HepG2 (cell line): Measurements from ENCODE around the gene CEBPB. TPM values are rescaled to one million over a fixed set of nuclear protein-coding genes. Genes with fewer than 3 reads are reported as not detected.

Source experiments
- ATAC-seq: fragments of 200-7000 bp; cut with Tn5 transposase; 3 replicates; pipeline ENCODE4 v1.9.1; 2020; ENCODE audit warnings: mild to moderate bottlenecking, moderate library complexity
- BruUV-seq: library from RNA; stranded (reverse); fragments of 400-500 nt; replicated peaks from 2 replicates; lab custom pipeline; 2021; lab: Mats Ljungman, UMichigan
- CTCF ChIA-PET: fragments of 300-600 bp; formaldehyde crosslinking; extraction: SDS; loops from one replicate; lab custom pipeline; 2021; ENCODE audit warnings: low total read pairs, inconsistent platforms, low intra/inter-chr PET ratio; lab: Yijun Ruan, JAX
- POLR2A ChIA-PET: fragments of 350-600 bp; sonication (Branson Sonifier 250); formaldehyde crosslinking; loops from one replicate; lab custom pipeline; 2020; ENCODE audit warnings: antibody characterized with exemption, inconsistent platforms; lab: Yijun Ruan, JAX
- DNase-seq: peaks from one replicate; pipeline ENCODE4 v3.0.0-alpha.2; 2015; ENCODE audit warnings: low spot score
- FAIRE-seq: peaks from 3 replicates; lab custom pipeline; 2011; peaks lifted over from hg19 to GRCh38; lab: Jason Lieb, UNC
- H2AFZ ChIP-seq: one replicate; pipeline ENCODE4 v1.6.1; 2011; ENCODE audit warnings: low read length, inconsistent platforms
- H3K27ac ChIP-seq: fragments of 300-600 bp; 3 replicates; pipeline ENCODE4 v1.8.0; 2011; ENCODE audit warnings: mixed run types, mild to moderate bottlenecking, mixed read lengths, low read length, inconsistent platforms; ENCODE audit not compliant: insufficient read depth; ENCODE audit errors: extremely low read length
- H3K27me3 ChIP-seq, 2 experiments: fragments of 200-600 bp in 1 of 2; 2 replicates in 1 of 2; 3 replicates in 1 of 2; pipeline versions ENCODE4 v1.6.0 to v1.8.0; 2011; ENCODE audit warnings: low read length in 2 of 2, mild to moderate bottlenecking in 2 of 2, moderate library complexity in 2 of 2, inconsistent platforms in 1 of 2; ENCODE audit not compliant: insufficient read depth in 2 of 2, control insufficient read depth in 1 of 2
- H3K36me3 ChIP-seq, 2 experiments: fragments of 200-600 bp in 1 of 2; replicated peaks in 1 of 2; 2 replicates in 1 of 2; 3 replicates in 1 of 2; pipeline versions ENCODE4 v1.5.1 to v1.8.0; 2011; ENCODE audit warnings: low read length in 2 of 2, inconsistent platforms in 1 of 2; ENCODE audit not compliant: insufficient read depth in 2 of 2, control insufficient read depth in 1 of 2
- H3K4me1 ChIP-seq: 2 replicates; pipeline ENCODE4 v1.5.1; 2012; ENCODE audit warnings: low read length, inconsistent platforms; ENCODE audit not compliant: insufficient read depth
- H3K4me2 ChIP-seq: 2 replicates; pipeline ENCODE4 v1.6.0; 2011; ENCODE audit warnings: low read depth, low read length, inconsistent platforms
- H3K4me3 ChIP-seq, 3 experiments: fragments of 200-600 bp in 1 of 3; sonication (generic), shearing (Covaris generic) in 1 of 3; replicated peaks in 1 of 3; 2 replicates each; pipeline ENCODE4 v1.5.1; 2011 to 2016; ENCODE audit warnings: low read length in 3 of 3, inconsistent platforms in 2 of 3, low read depth in 2 of 3, mild to moderate bottlenecking in 2 of 3, control low read depth in 1 of 3, mixed read lengths in 1 of 3; ENCODE audit not compliant: insufficient read depth in 1 of 3
- H3K79me2 ChIP-seq: one replicate; pipeline ENCODE4 v1.6.1; 2011; ENCODE audit warnings: low read length, inconsistent platforms; ENCODE audit not compliant: insufficient read depth
- H3K9ac ChIP-seq: 2 replicates; pipeline ENCODE4 v1.6.0; 2011; ENCODE audit warnings: mild to moderate bottlenecking, low read depth, low read length, inconsistent platforms; ENCODE audit not compliant: insufficient read depth
- H3K9me3 ChIP-seq: 2 replicates; pipeline ENCODE4 v1.5.1; 2012; ENCODE audit warnings: mild to moderate bottlenecking, low read length
- H4K20me1 ChIP-seq: 2 replicates; pipeline ENCODE4 v1.6.0; 2011; ENCODE audit warnings: inconsistent platforms, mild to moderate bottlenecking, low read length, moderate library complexity; ENCODE audit not compliant: insufficient read depth
- CEBPZ ChIP-seq: IDR thresholded peaks from 2 replicates; pipeline ENCODE4 v1.6.1; 2012; ENCODE audit warnings: low read length, improper control_type of control experiment
- DPF2 ChIP-seq: sonication (generic); formaldehyde crosslinking; IDR thresholded peaks from 2 replicates; pipeline ENCODE4 v1.4.0; 2020; ENCODE audit warnings: mild to moderate bottlenecking, low read depth, missing genetic modification reagents, borderline replicate concordance
- MEIS2 ChIP-seq: sonication (generic); formaldehyde crosslinking; IDR thresholded peaks from 2 replicates; pipeline ENCODE4 v1.9.0; 2021; ENCODE audit warnings: mild to moderate bottlenecking, missing genetic modification reagents
- MYNN ChIP-seq: sonication (generic); formaldehyde crosslinking; IDR thresholded peaks from 2 replicates; pipeline ENCODE4 v1.4.0; 2020; ENCODE audit warnings: mild to moderate bottlenecking, low read depth, missing genetic modification reagents
- RBM22 ChIP-seq: fragments of 200-400 bp; formaldehyde crosslinking; optimal IDR thresholded peaks from 2 replicates; pipeline ENCODE3; 2017; ENCODE audit warnings: mild to moderate bottlenecking, low read length, moderate library complexity
- ZNF142 ChIP-seq: sonication (generic); formaldehyde crosslinking; IDR thresholded peaks from 2 replicates; pipeline ENCODE4 v1.4.0; 2020; ENCODE audit warnings: missing genetic modification reagents
- ZNF234 ChIP-seq: sonication (generic); formaldehyde crosslinking; conservative IDR thresholded peaks from 2 replicates; pipeline ENCODE4 v1.5.1; 2020; ENCODE audit warnings: mild to moderate bottlenecking, missing genetic modification reagents
- ZNF337 ChIP-seq: sonication (generic); formaldehyde crosslinking; IDR thresholded peaks from 2 replicates; pipeline ENCODE4 v1.5.1; 2020; ENCODE audit warnings: missing genetic modification reagents, low read depth, mild to moderate bottlenecking, borderline replicate concordance
- ZNF354B ChIP-seq: sonication (generic); formaldehyde crosslinking; IDR thresholded peaks from 2 replicates; pipeline ENCODE4 v1.8.0; 2022; ENCODE audit warnings: mild to moderate bottlenecking, missing genetic modification reagents
- ZNF564 ChIP-seq: sonication (generic); formaldehyde crosslinking; IDR thresholded peaks from 2 replicates; pipeline ENCODE4 v1.8.1; 2023; ENCODE audit warnings: mild to moderate bottlenecking, missing genetic modification reagents
- ZNF615 ChIP-seq: sonication (generic); formaldehyde crosslinking; IDR thresholded peaks from 2 replicates; pipeline ENCODE4 v1.5.0; 2020; ENCODE audit warnings: mild to moderate bottlenecking, missing genetic modification reagents, borderline replicate concordance
- ZNF841 ChIP-seq: sonication (generic); formaldehyde crosslinking; IDR thresholded peaks from 2 replicates; pipeline ENCODE4 v1.8.1; 2023; ENCODE audit warnings: missing genetic modification reagents, borderline replicate concordance
- WGBS: methylation state at CpG from one replicate; pipeline ENCODE4 v1.1.6; 2017; ENCODE audit warnings: low lambda C conversion rate; 5-methylcytosine and 5-hydroxymethylcytosine counted together
- in situ Hi-C: cut with HindIII; loops from 2 replicates; pipeline ENCODE4 v1.10.0; 2017; ENCODE audit warnings: low pct_unique_long_range_greater_than_20kb; ENCODE audit not compliant: extremely low pct_ligation_motif_present
- intact Hi-C: fragments of 100-400 bp; cut with micrococcal nuclease; formaldehyde crosslinking; loops from one replicate; pipeline ENCODE4 v1.10.0; 2022; ENCODE audit not compliant: unreplicated experiment
- polyA plus RNA-seq, 8 experiments: library from polyadenylated mRNA; depleted of rRNA in 3 of 8; stranded (reverse) in 7 of 8; unstranded in 1 of 8; fragments of >200 nt; fragmentation: Illumina TruSeq in 4 of 8; extraction: Trizol in 4 of 8; gene quantifications; 2 replicates each; pipeline versions ENCODE4 v1.2.1 to v1.2.3, GENCODE V29; 2011 to 2016; ENCODE audit warnings: low read depth in 4 of 8, missing spikeins in 1 of 8, mixed read lengths in 1 of 8; ENCODE audit not compliant: insufficient read depth in 1 of 8
- total RNA-seq, 5 experiments: library from RNA; depleted of rRNA; stranded (reverse); fragments of >200 nt; fragmentation: Illumina TruSeq; extraction: Trizol; gene quantifications; 2 replicates each; pipeline ENCODE4 v1.2.3, GENCODE V29; 2016; ENCODE audit warnings: low read depth in 1 of 5

Gene CEBPB
- total and polyA plus RNA-seq, 2 of the 13 experiments (the other 11 are each of a cell fraction or from before 2014, with no cell fraction given), result 18.5 to 28.2 TPM

GRCh38 chr20:50165684-50166554 lies 24.7 kb upstream of the CEBPB start:
- Histone ChIP-seq H3K27ac (peak overlapping the region; percentile 96), H3K36me3 (no peaks in the 10 kb centered on the region), H4K20me1 (no peaks in the 10 kb centered on the region), H3K9ac (peak overlapping the region; percentile 81), H3K4me3 (peak overlapping the region; percentile 45 to 63 (median 51)), H3K79me2 (peaks cover 5% of the 10 kb centered on the region), H2AFZ (peak overlapping the region; percentile 47), H3K4me2 (peak overlapping the region; percentile 98), H3K4me1 (peaks cover 80% of the 10 kb centered on the region), H3K27me3 (no peaks in the 10 kb centered on the region), H3K9me3 (no peaks in the 10 kb centered on the region)
- intact Hi-C loops, result loop anchor here (1.0 to 2.0 kb wide), 2 partner anchors 9 to 27 kb away; no protein-coding TSS in a partner anchor
- ChIA-PET POLR2A (interaction anchor here (0.6 to 8.3 kb wide), 22 partner anchors 9 to 596 kb away, joined by 3 to 104 read pairs (median 5); partner anchors contain the start of genes CEBPB, PEDS1 and UBE2V1), CTCF (interaction anchor here (7.8 kb wide), 1 partner anchor 45 kb away, joined by 115 read pairs; no protein-coding TSS in a partner anchor)
- ATAC-seq (peak; percentile 92), DNase-seq (peak; percentile 100), FAIRE-seq (peak; percentile 97)
- TSS peak; percentile 79 for BruUV-seq
- under 1% methylated on average over 20 of the region's 20 CpGs for WGBS
- in situ Hi-C loops, result loop anchor here (5.0 kb wide), 1 partner anchor 44 kb away; no protein-coding TSS in a partner anchor
- TF ChIP-seq ZNF354B (no peak), ZNF142 (CRISPR knock-in tag) (peak; percentile 60; the same call in 1 of the 2 replicates), MYNN (CRISPR knock-in tag) (peak; percentile 60; the same call in 1 of the 2 replicates), DPF2 (CRISPR knock-in tag) (peak; percentile 85), RBM22 (no peak), ZNF841 (CRISPR knock-in tag) (no peak), ZNF615 (CRISPR knock-in tag) (peak; percentile 95; the same call in 1 of the 2 replicates), ZNF564 (CRISPR knock-in tag) (peak; percentile 97), ZNF337 (CRISPR knock-in tag) (peak; percentile 94; the same call in 1 of the 2 replicates), ZNF234 (CRISPR knock-in tag) (no peak), CEBPZ (no peak), MEIS2 (CRISPR knock-in tag) (peak; percentile 64)
